ENCODE measurements around the gene SLC23A1. TPM values are rescaled to one million over a fixed set of nuclear protein-coding genes. Genes with fewer than 3 reads are reported as not detected.
A peak's percentile ranks its signal among the peaks of the same experiment; 100 is the strongest.

SLC23A1 gene
- total RNA-seq, 6 donors from 2014 or later, result 1.1 to 20.1 (median 1.8) TPM; not detected in 1

- WGBS, 2 donors, result 50 to 54% methylated on average over 6 of the region's 6 CpGs
- Histone ChIP-seq H3K27me3 (peaks cover 0 to 24% (median 14%) of the 10 kb centered on the region in 4 donors), H3K36me3 (no peaks in the 10 kb centered on the region), H3K4me3 (no peak overlapping the region), H3K4me1 (peaks cover 11 to 30% (median 22%) of the 10 kb centered on the region in 4 donors), H3K27ac (no peak overlapping the region), H3K9me3 (no peaks in the 10 kb centered on the region)
- no peak for ATAC-seq (ENCODE audit: low FRiP score in 2 of 2)
- DNase-seq, result no peak
- TF ChIP-seq CTCF (IDR thresholded peaks at IDR 0.05) (no peak), POLR2A (IDR thresholded peaks at IDR 0.05) (no peak), POLR2AphosphoS5 (IDR thresholded peaks at IDR 0.05) (no peak), EP300 (IDR thresholded peaks at IDR 0.05) (no peak)
Measured at GRCh38 chr5:139397921-139398320, 14.8 kb upstream of the SLC23A1 start.

- 92 to 97% methylated on average over 8 of the region's 8 CpGs for WGBS, 2 donors
Measured at GRCh38 chr5:139396691-139397090, 13.6 kb upstream of the SLC23A1 start.

GRCh38 chr5:139395844-139396640 is 12.9 kb upstream of the SLC23A1 start:
- TF ChIP-seq CTCF (IDR thresholded peaks at IDR 0.05) (no peak), POLR2A (IDR thresholded peaks at IDR 0.05) (no peak), EP300 (IDR thresholded peaks at IDR 0.05) (no peak), POLR2AphosphoS5 (IDR thresholded peaks at IDR 0.05) (no peak)
- H3K9me3 ChIP-seq, result no peaks in the 10 kb centered on the region
- ATAC-seq (ENCODE audit: low FRiP score in 2 of 2), result no peak
- 75 to 82% methylated on average over 6 to 8 of the region's 8 CpGs for WGBS, 2 donors
- no peak for DNase-seq
- no peak overlapping the region for H3K4me3 ChIP-seq
- H3K27ac ChIP-seq, result no peak overlapping the region
- no peaks in the 10 kb centered on the region for H3K36me3 ChIP-seq
- peaks cover 0 to 31% (median 18%) of the 10 kb centered on the region in 4 donors for H3K27me3 ChIP-seq
- H3K4me1 ChIP-seq, result peaks cover 14 to 43% (median 35%) of the 10 kb centered on the region in 4 donors

More at GRCh38 chr5:139396691-139397090, 13.6 kb upstream of the SLC23A1 start:
- Histone ChIP-seq H3K36me3 (no peaks in the 10 kb centered on the region), H3K9me3 (no peaks in the 10 kb centered on the region), H3K4me1 (peaks cover 14 to 37% (median 30%) of the 10 kb centered on the region in 4 donors), H3K27ac (no peak overlapping the region), H3K27me3 (peaks cover 0 to 31% (median 18%) of the 10 kb centered on the region in 4 donors), H3K4me3 (no peak overlapping the region)
- TF ChIP-seq CTCF (IDR thresholded peaks at IDR 0.05) (no peak), POLR2A (IDR thresholded peaks at IDR 0.05) (no peak), EP300 (IDR thresholded peaks at IDR 0.05) (no peak), POLR2AphosphoS5 (IDR thresholded peaks at IDR 0.05) (no peak)
- ATAC-seq (ENCODE audit: low FRiP score in 2 of 2) (no peak), DNase-seq (no peak)

- Histone ChIP-seq H3K4me3 (peak within 1 kb of the TSS; percentile 25 to 65 (median 54)), H3K36me3 (no peaks in the 10 kb centered on the region), H3K27me3 (peaks cover 0 to 31% (median 18%) of the 10 kb centered on the region in 4 donors), H3K4me1 (peaks cover 14 to 43% (median 35%) of the 10 kb centered on the region in 4 donors), H3K27ac (peak within 1 kb of the TSS in 3 of 4 donors; percentile 17 to 46 (median 35)), H3K9me3 (no peaks in the 10 kb centered on the region)
- ATAC-seq (ENCODE audit: low FRiP score in 2 of 2), result peak in 1 of 2 donors; percentile 36
- peak in 1 of 2 donors; percentile 88 for DNase-seq
- TF ChIP-seq POLR2AphosphoS5 (IDR thresholded peaks at IDR 0.05), result no peak
- no peak for TF ChIP-seq EP300 (IDR thresholded peaks at IDR 0.05)
- TF ChIP-seq CTCF (IDR thresholded peaks at IDR 0.05), result no peak
- no peak for TF ChIP-seq POLR2A (IDR thresholded peaks at IDR 0.05)
- 41 to 54% methylated on average over 7 to 40 of the region's 76 CpGs for WGBS, 2 donors
Measured at GRCh38 chr5:139394654-139395566, 11.8 kb upstream of the SLC23A1 start, which contains the start of gene PROB1. PROB1 (minus strand) TSS chr5:139395104; CDS start chr5:139395081, 23 bp downstream.
